ENCODE data around the gene GRK1. TPM values are rescaled to one million over a fixed set of nuclear protein-coding genes. Genes with fewer than 3 reads are reported as not detected.

Gene GRK1
- total and polyA plus RNA-seq, 2 of the 8 experiments (the other 6 are each of a cell fraction or from before 2014, with no cell fraction given) = 0.12 TPM; not detected in 1

DNA sequence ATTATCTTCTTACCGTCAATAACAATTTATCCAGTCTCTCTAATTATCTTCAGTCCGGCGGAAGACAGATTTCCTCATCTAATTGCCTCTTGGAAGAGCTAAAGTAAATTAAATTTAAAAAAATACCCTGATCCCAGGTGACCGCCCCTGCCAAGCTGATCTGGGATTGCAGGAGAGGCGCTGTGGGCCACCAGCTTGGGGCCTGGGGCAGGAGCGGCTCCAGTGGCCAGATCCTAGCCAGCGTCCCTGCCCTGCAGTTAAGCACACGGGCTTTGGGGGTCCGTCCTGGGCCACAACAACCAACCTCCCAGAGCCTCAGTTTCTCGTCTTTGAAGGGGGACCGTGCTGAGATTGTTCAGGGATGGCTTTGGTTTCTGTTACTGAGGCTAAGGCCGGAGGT, 79.7 kb downstream of the GRK1 start:
- Histone ChIP-seq H3K18ac (ENCODE audit: extremely low read depth, low read length) (no peak overlapping the region), H3K4me3 (ENCODE audit: extremely low read depth in 1 of 4, insufficient read depth in 2 of 4, low read depth in 3 of 4, low read length in 4 of 4) (no peak overlapping the region), H2BK15ac (ENCODE audit: low read length) (no peak overlapping the region), H3K79me2 (ENCODE audit: control insufficient read depth in 1 of 2, insufficient read depth in 2 of 2, low read length in 2 of 2) (no peaks in the 10 kb centered on the region), H3K4me2 (ENCODE audit: insufficient read depth in 1 of 2, low read depth in 2 of 2, low read length in 2 of 2) (no peak overlapping the region), H3K4ac (replicated peaks; ENCODE audit: insufficient read length, low read depth, low read length) (no peak overlapping the region), H3K27me3 (replicated peaks in 1 of 4; ENCODE audit: control insufficient read depth in 3 of 4, extremely low read depth in 1 of 4, insufficient read depth in 3 of 4, low read length in 3 of 4) (no peaks in the 10 kb centered on the region), H3K27ac (ENCODE audit: low read depth, low read length) (no peak overlapping the region), H3K14ac (ENCODE audit: insufficient read length) (no peak overlapping the region), H2BK5ac (ENCODE audit: low read depth, low read length) (no peak overlapping the region), H3K9ac (replicated peaks in 1 of 4; ENCODE audit: extremely low read depth in 1 of 4, low read depth in 3 of 4, low read length in 3 of 4) (no peak overlapping the region), H3K23ac (ENCODE audit: insufficient read length) (no peak overlapping the region), H3K79me1 (ENCODE audit: low read depth, low read length) (no peaks in the 10 kb centered on the region), H3K23me2 (ENCODE audit: low read depth, low read length) (0 out of 2 replicates have a peak, but pooled peaks cover 4% of the 10 kb centered on the region), H3K4me1 (replicated peaks in 1 of 4; ENCODE audit: control insufficient read depth in 3 of 4, insufficient read depth in 4 of 4, low read length in 3 of 4) (peaks cover 0 to 7% (median 3%) of the 10 kb centered on the region in 4 experiments; a peak in 2 of 7 replicates), H3K56ac (replicated peaks; ENCODE audit: insufficient read length, low read depth, low read length) (no peak overlapping the region), H4K20me1 (replicated peaks in 1 of 2; ENCODE audit: control insufficient read depth in 1 of 2, insufficient read depth in 2 of 2, low read length in 2 of 2) (peaks cover 0 to 7% of the 10 kb centered on the region in 2 experiments), H4K5ac (ENCODE audit: insufficient read length, low read depth, low read length) (no peak overlapping the region), H2AFZ (ENCODE audit: low read length) (no peak overlapping the region), H3K9me3 (ENCODE audit: insufficient read depth in 2 of 2, low read depth in 1 of 2, low read length in 1 of 2) (peaks cover 9 to 10% of the 10 kb centered on the region in 2 experiments; a peak in 3 of 4 replicates), H2BK120ac (replicated peaks; ENCODE audit: low read depth, low read length) (no peak overlapping the region), H2AK5ac (ENCODE audit: low read depth, low read length) (no peak overlapping the region), H4K91ac (replicated peaks; ENCODE audit: insufficient read length, low read length) (no peak overlapping the region), H2BK20ac (ENCODE audit: low read length) (no peak overlapping the region), H4K8ac (ENCODE audit: extremely low read depth, insufficient read depth, low read length) (no peak overlapping the region), H3K36me3 (ENCODE audit: control insufficient read depth in 2 of 4, insufficient read depth in 4 of 4, low read length in 3 of 4) (no peaks in the 10 kb centered on the region; a peak in 1 of 8 replicates), H2BK12ac (ENCODE audit: low read depth, low read length) (no peak overlapping the region)
- WGBS, 2 experiments (ENCODE audit: extremely low coverage in 1 of 2, insufficient coverage in 1 of 2, insufficient read length in 1 of 2, insufficient replicate concordance in 2 of 2, low coverage in 1 of 2, low lambda C conversion rate in 2 of 2, missing lambda C conversion rate in 1 of 2) = 88% methylated on average over 12 of the region's 12 CpGs; no CpG with 5 or more reads in 1 of the 2 experiments
- POLR2A ChIA-PET (ENCODE audit: partially characterized antibody) = no interaction called here
- FAIRE-seq (no peak), DNase-seq (ENCODE audit: low read depth in 1 of 2, low spot score in 2 of 2) (no peak)
- CTCF ChIA-PET (ENCODE audit: partially characterized antibody) = interaction anchor here (0.9 to 1.1 kb wide), 3 partner anchors 9 to 22 kb away, joined by 3 to 5 read pairs (median 3); no protein-coding TSS in a partner anchor
- TF ChIP-seq ZNF274 (IDR thresholded peaks at IDR 0.05; ENCODE audit: borderline replicate concordance, extremely low read depth, low read length) (no peak), CBX5 (IDR thresholded peaks at IDR 0.05; ENCODE audit: low read depth, low read length) (no peak), CEBPB (IDR thresholded peaks at IDR 0.05; ENCODE audit: low read depth, low read length) (no peak), EP300 (IDR thresholded peaks at IDR 0.05; ENCODE audit: borderline replicate concordance in 1 of 2, low read depth in 2 of 2, low read length in 2 of 2) (no peak), TEAD4 (IDR thresholded peaks at IDR 0.05; ENCODE audit: low read depth, low read length) (no peak), NRF1 (IDR thresholded peaks at IDR 0.05; ENCODE audit: low read depth, low read length) (no peak), CBX8 (IDR thresholded peaks at IDR 0.05; ENCODE audit: borderline replicate concordance, low read depth, low read length) (no peak), TAF7 (optimal IDR thresholded peaks at IDR 0.05; ENCODE audit: borderline replicate concordance, low read depth, low read length) (no peak), TAF1 (IDR thresholded peaks at IDR 0.05; ENCODE audit: low read depth, low read length) (no peak), KDM5A (IDR thresholded peaks at IDR 0.05; ENCODE audit: low read length) (no peak)
